ENCODE measurements around the gene VPS37D.
"Not testable (repeated sequence)": the region's sequence is repeated elsewhere in the genome, so short reads cannot be mapped to it uniquely, and the experiment has no call there.

VPS37D gene

DNA sequence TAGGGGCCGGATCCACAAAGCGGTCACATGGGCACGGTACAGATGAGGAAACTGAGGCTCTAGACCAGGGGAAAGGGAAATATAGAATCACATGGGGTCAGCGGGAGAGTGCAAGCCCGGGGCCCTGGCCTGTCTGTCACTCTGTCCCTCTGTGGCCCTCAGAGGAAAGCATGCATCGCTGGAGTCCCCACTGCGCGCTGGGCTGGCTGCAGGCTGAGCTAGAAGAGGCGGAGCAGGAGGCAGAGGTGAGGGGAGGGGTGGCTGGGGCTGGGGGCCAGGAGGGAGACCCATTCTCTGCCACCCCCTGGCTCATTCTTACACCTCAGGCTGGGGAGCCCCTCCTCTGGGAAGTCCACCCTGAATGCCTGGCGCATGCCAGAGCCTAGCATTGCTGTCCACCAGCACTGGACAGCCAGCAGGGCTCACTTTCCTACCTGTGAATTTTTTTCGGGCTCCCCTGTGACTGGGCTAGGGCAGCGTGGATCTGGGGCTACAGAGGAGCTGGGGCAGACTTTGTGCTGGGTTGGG is 2.3 kb downstream of the VPS37D start:
- DNase-seq (ENCODE audit: extremely low read depth, low read depth) = no peak
- no peak overlapping the region for H3K4me3 ChIP-seq (replicated peaks; ENCODE audit: low read depth, low read length)
- TF ChIP-seq, protein P1, sequence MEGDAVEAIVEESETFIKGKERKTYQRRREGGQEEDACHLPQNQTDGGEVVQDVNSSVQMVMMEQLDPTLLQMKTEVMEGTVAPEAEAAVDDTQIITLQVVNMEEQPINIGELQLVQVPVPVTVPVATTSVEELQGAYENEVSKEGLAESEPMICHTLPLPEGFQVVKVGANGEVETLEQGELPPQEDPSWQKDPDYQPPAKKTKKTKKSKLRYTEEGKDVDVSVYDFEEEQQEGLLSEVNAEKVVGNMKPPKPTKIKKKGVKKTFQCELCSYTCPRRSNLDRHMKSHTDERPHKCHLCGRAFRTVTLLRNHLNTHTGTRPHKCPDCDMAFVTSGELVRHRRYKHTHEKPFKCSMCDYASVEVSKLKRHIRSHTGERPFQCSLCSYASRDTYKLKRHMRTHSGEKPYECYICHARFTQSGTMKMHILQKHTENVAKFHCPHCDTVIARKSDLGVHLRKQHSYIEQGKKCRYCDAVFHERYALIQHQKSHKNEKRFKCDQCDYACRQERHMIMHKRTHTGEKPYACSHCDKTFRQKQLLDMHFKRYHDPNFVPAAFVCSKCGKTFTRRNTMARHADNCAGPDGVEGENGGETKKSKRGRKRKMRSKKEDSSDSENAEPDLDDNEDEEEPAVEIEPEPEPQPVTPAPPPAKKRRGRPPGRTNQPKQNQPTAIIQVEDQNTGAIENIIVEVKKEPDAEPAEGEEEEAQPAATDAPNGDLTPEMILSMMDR (IDR thresholded peaks at IDR 0.05; ENCODE audit: low read depth, low read length, missing control alignments) = no peak

DNA sequence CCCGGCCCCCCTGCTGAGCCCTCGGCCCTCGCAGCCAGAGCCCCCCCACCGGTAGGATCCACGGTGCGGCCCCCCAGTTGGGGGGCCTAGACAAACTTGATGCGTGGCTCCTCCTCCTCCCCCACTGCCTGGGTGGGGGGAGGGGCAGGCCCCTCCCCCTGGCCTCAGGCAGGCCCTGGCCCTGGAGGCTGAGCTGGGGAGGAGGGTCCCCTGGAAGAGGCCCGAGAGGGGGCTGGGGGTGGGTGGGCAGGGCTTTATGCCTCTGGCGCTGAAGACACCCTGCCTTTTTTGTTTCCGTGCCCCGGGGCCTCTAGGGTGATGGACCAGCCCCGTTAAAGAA is 3.7 kb downstream of the VPS37D start:
- TF ChIP-seq, protein P1 (IDR thresholded peaks at IDR 0.05; ENCODE audit: low read depth, low read length, missing control alignments) = no peak

DNA sequence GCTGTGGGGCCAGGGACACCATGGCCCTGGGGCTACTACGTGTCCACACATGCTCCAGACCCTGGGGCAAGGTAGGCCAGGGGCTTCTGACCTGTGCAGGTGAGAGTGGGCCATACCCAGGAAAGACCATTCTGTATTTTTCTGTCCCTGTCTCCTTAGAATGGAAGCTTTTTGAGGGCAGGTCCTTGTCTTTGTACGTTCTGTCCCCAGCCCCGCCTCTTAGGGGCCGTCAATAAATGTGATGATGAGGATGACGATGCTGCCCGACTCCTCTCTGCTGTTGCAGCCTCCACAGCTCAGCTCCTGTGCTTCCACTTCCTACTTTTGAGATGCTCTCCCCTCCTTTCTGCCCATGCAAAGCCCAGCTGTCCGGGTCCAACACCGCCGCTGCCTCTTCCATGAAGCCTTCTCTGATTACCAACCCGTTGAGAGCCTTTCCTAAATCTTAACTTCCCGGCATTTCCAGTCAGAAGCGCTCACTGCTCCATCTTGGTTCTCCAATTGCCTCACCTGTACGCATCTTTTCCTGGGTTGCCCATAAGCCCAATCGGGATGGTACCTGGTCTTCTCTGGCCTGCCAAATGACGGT is 4.3 kb downstream of the VPS37D start:
- TF ChIP-seq, protein P1 (IDR thresholded peaks at IDR 0.05; ENCODE audit: low read depth, low read length, missing control alignments) = no peak
- H3K4me3 ChIP-seq (replicated peaks; ENCODE audit: low read depth, low read length) = no peak overlapping the region
- no peak for DNase-seq (ENCODE audit: extremely low read depth, low read depth)

More for the DNA sequence above, 3.7 kb downstream of the VPS37D start:
- no peak for DNase-seq (ENCODE audit: extremely low read depth, low read depth)
- no peak overlapping the region for H3K4me3 ChIP-seq (replicated peaks; ENCODE audit: low read depth, low read length)

DNA sequence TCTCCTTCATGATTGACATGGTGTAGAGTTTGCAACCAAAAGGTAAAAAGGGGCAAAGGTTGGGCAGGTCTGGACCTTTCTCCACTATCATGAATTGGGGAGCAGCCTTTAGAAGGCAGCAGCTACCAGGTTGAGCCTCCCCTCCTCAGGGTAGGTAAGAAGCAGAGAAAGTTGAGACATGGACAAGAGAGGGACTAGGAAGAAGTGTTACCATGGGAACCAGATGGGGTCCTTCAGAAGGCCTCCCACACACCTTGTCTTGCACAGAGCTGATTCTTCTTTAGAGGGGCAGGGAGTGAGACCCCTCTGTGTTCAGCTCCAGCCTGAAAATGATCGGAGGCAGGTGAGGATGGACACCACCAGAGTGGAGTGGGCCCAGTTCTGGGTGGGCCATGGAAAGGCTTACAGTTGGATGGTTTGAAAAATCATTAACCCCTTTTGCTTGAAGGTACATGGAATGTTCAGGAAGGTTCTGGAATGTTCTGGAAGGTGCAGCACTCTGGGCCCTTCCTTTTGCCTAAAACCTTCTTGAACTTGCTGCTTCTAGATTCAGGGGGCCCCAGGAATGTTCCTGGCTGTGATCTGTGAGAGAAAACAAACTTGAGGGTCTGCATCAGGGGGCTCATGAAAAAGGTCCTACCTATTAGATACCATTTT is 7.0 kb downstream of the VPS37D start:
- no peak for DNase-seq (ENCODE audit: extremely low read depth, low read depth)
- H3K4me3 ChIP-seq (replicated peaks; ENCODE audit: low read depth, low read length) = no peak overlapping the region
- TF ChIP-seq, protein P1 (IDR thresholded peaks at IDR 0.05; ENCODE audit: low read depth, low read length, missing control alignments) = no peak

DNA sequence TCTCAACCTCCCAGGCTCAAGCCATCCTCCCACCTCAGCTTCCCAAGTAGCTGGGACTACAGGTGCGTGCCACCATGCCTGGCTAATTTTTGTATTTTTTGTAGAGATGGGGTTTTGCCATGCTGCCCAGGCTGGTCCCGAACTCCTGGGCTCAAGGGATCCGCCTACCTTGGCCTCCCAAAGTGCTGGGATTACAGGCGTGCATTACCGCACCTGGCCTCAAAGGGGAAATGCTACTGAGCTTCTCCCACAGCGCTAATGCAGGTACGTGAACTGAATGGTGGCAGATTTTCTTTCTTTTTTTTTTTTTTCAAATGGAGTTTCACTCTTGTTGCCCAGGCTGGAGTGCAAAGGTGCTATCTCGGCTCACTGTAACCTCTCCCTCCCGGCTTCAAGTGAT is 8.4 kb downstream of the VPS37D start:
- H3K4me3 ChIP-seq (replicated peaks; ENCODE audit: low read depth, low read length); DNase-seq (ENCODE audit: extremely low read depth, low read depth): not testable (repeated sequence)

DNA sequence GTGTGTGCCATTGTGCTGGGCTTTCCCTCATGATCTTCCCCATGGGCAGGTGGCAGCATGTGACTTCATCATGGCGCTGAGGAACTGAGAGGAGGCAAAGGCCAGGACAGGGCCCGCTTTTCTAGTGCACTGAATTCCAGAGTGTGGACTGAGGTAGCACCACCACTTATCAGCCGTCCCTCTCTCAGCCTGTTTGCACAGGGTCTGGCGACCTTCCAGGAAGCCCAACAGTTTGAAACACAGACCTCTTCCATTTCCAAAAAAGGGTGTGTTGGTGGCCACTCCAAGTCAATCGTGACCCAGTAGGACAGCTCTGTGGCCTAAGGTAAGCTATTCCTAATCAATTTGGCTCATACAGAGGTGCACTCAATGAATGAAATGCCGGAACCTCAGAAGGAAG is 11.2 kb downstream of the VPS37D start:
- no peak for DNase-seq (ENCODE audit: extremely low read depth, low read depth)
- TF ChIP-seq, protein P1 (IDR thresholded peaks at IDR 0.05; ENCODE audit: low read depth, low read length, missing control alignments) = no peak

DNA sequence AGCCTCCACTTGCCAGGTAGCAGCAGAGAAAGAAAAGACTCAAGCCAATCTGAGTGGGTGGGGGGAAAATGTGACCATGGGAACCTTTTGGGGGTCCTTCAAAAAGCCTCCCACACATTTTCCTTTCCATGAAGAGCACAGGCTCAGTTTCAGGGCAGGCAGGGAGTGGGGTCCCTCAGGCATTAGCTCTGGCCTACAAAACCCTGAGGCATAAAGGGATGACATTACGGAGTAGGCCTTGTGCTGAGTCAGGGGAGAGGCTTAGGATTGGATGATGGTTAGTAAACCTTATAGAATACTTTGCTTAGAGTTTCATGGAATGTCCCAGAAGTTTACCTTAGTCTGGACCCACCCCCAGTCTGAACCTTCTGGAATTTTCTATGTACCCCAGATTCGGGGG is 12.1 kb downstream of the VPS37D start:
- H3K4me3 ChIP-seq (replicated peaks; ENCODE audit: low read depth, low read length) = no peak overlapping the region
- no peak for DNase-seq (ENCODE audit: extremely low read depth, low read depth)
- TF ChIP-seq, protein P1 (IDR thresholded peaks at IDR 0.05; ENCODE audit: low read depth, low read length, missing control alignments) = no peak

More for the DNA sequence above, 11.2 kb downstream of the VPS37D start:
- H3K4me3 ChIP-seq (replicated peaks; ENCODE audit: low read depth, low read length) = no peak overlapping the region
